ENCODE measurements around the gene TRAM2.

TRAM2 gene

GRCh38 chr6:52584203-52584602 lies 7.3 kb upstream of the TRAM2 start:
- intact Hi-C loops (cut with micrococcal nuclease), result no loop called here
- Mint-ChIP-seq H3K4me3 (no peak overlapping the region), H3K27me3 (no peaks in the 10 kb centered on the region)

GRCh38 chr6:52582996-52583395 lies 6.1 kb upstream of the TRAM2 start:
- intact Hi-C loops (cut with micrococcal nuclease), result no loop called here
- Mint-ChIP-seq H3K36me3 (ENCODE audit: low read depth) (peaks cover 18% of the 10 kb centered on the region), H3K4me3 (no peak overlapping the region), H3K27ac (no peak overlapping the region), H3K27me3 (no peaks in the 10 kb centered on the region), H3K9me3 (no peaks in the 10 kb centered on the region), H3K4me1 (ENCODE audit: low read depth) (peaks cover 18% of the 10 kb centered on the region)

More at GRCh38 chr6:52584203-52584602, 7.3 kb upstream of the TRAM2 start:
- H3K9me3 Mint-ChIP-seq, result no peaks in the 10 kb centered on the region
- no peak overlapping the region for H3K27ac Mint-ChIP-seq
- peaks cover 18% of the 10 kb centered on the region for H3K36me3 Mint-ChIP-seq (ENCODE audit: low read depth)
- peaks cover 30% of the 10 kb centered on the region for H3K4me1 Mint-ChIP-seq (ENCODE audit: low read depth)

- Mint-ChIP-seq H3K27me3 (no peaks in the 10 kb centered on the region), H3K4me3 (no peak overlapping the region), H3K27ac (no peak overlapping the region), H3K36me3 (ENCODE audit: low read depth) (peaks cover 18% of the 10 kb centered on the region), H3K4me1 (ENCODE audit: low read depth) (peaks cover 14% of the 10 kb centered on the region), H3K9me3 (no peaks in the 10 kb centered on the region)
- intact Hi-C loops (cut with micrococcal nuclease), result no loop called here
These were observed 5.6 kb upstream of the TRAM2 start for GRCh38 chr6:52582446-52582845.

GRCh38 chr6:52580905-52581304 lies 4.0 kb upstream of the TRAM2 start:
- H3K9me3 Mint-ChIP-seq, result no peaks in the 10 kb centered on the region

DNA sequence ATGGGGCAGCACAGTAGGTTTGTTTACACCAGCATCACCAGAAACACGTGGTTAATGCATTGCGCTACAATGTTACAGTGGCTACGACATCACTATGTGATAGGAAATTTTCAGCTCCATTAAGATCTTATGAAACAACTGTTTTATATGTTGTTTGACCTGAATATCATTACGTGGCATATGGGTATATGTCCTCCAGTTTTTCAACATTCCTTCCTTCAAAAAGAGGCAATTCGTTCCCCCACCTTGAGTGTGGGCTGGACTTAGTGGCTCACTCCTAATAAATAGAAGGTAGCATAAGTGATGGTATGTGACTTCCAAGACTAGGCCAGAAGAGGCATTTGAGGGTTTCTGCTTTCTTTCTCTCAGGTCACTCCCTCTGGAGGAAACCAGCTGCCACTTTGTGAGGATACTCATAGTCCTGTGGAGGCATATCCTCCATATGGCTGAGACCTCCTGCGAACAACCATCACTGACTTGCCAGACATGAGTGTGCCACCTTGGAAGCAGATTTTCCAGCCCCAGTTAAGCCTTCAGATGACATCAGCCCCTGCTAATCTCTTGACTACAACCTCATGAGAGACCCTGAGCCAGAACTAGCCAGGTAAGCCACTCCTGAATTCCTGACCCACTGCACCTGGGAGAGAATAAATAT lies 2.3 kb upstream of the TRAM2 start:
- intact Hi-C loops (cut with micrococcal nuclease), result loop anchor here (5.0 kb wide), 4 partner anchors 63 to 217 kb away; partner anchors contain the start of gene PAQR8
- Mint-ChIP-seq H3K27ac (no peak overlapping the region), H3K4me1 (ENCODE audit: low read depth) (peaks cover 33% of the 10 kb centered on the region), H3K4me3 (no peak overlapping the region), H3K36me3 (ENCODE audit: low read depth) (peaks cover 32% of the 10 kb centered on the region), H3K27me3 (no peaks in the 10 kb centered on the region), H3K9me3 (no peaks in the 10 kb centered on the region)

More at GRCh38 chr6:52580905-52581304, 4.0 kb upstream of the TRAM2 start:
- Mint-ChIP-seq H3K4me3 (no peak overlapping the region), H3K27me3 (no peaks in the 10 kb centered on the region), H3K4me1 (ENCODE audit: low read depth) (peaks cover 20% of the 10 kb centered on the region), H3K36me3 (ENCODE audit: low read depth) (peaks cover 26% of the 10 kb centered on the region), H3K27ac (peak overlapping the region; percentile 5)
- intact Hi-C loops (cut with micrococcal nuclease), result no loop called here

DNA sequence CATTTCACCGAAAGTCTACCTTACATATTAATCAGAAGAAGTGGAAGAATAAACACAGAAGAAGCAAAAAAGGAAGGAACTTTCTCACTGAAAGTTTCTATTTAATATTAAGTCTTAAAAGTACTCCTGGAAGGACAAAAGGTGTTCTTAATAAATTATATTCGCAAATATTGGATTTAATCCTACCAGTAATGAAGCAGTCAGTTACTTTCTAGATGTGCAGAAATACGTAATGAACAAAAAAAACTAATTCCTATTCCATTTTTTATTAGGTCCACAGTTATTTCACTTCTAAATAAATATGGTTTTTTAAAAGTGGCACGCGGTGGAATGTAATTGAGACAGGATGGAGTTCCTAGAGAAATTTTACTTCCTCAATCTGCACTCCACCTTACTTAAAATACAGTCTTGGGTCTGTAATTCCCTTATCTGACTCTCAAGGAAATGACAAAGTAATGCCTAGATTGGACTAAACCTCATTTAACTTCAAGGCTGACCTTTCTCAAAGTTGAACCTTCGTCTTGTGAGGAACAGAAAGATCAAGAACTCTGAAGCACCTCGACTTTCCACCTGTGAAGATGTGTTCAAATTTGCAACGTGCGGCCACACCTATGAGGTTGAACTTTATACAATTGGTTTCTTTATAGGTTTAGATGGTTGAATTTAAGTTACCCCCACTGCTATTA lies 1.1 kb upstream of the TRAM2 start:
- H3K36me3 Mint-ChIP-seq (ENCODE audit: low read depth), result peaks cover 42% of the 10 kb centered on the region
- no peaks in the 10 kb centered on the region for H3K27me3 Mint-ChIP-seq
- no peaks in the 10 kb centered on the region for H3K9me3 Mint-ChIP-seq
- peak overlapping the region; percentile 71 for H3K27ac Mint-ChIP-seq
- H3K4me3 Mint-ChIP-seq, result peak overlapping the region; percentile 73
- H3K4me1 Mint-ChIP-seq (ENCODE audit: low read depth), result peaks cover 45% of the 10 kb centered on the region
- intact Hi-C loops (cut with micrococcal nuclease), result loop anchor here (5.0 kb wide), 4 partner anchors 64 to 216 kb away; partner anchors contain the start of gene PAQR8

DNA sequence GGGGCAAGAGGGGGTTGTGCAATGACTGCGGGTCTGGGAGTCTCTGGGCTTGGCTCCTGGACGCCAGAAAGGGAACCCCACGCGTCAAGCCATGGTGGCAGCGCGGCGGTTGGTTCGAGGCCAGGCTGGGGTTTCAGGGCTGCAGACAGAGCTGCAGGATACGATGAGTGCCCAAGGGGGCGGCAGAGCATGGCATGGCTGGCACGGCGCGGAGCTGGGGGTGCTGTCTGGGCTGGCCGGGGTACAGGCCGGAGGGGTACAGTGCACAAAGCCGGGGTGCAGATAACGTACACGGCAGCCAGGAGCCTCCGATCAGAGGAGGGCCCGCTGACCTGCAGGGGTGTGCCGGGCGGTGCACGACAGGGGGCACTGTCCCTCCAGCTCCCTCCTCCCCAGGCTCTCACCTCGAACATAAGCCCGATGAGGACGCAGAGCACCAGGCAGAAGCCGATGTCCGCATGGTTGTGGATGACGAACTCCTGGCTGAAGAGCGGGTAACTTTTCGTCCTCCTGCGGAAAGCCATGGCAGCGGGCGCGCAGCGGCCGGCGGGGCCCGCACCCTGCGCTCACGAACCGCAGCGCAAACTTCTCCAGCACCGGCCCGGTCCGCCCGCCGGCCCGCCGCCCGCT lies 353 bp downstream of the TRAM2 start:
- Mint-ChIP-seq H3K4me3 (peak overlapping the region; percentile 95), H3K27ac (peak overlapping the region; percentile 71), H3K9me3 (no peaks in the 10 kb centered on the region), H3K27me3 (no peaks in the 10 kb centered on the region), H3K36me3 (ENCODE audit: low read depth) (peaks cover 36% of the 10 kb centered on the region), H3K4me1 (ENCODE audit: low read depth) (peaks cover 51% of the 10 kb centered on the region)
- intact Hi-C loops (cut with micrococcal nuclease), result loop anchor here (1.0 to 5.0 kb wide), 5 partner anchors 66 to 214 kb away; partner anchors contain the start of genes EFHC1 and PAQR8

- Mint-ChIP-seq H3K27ac (peak overlapping the region; percentile 71), H3K36me3 (ENCODE audit: low read depth) (peaks cover 37% of the 10 kb centered on the region), H3K9me3 (no peaks in the 10 kb centered on the region), H3K27me3 (no peaks in the 10 kb centered on the region), H3K4me1 (ENCODE audit: low read depth) (peaks cover 49% of the 10 kb centered on the region), H3K4me3 (peak overlapping the region; percentile 95)
- intact Hi-C loops (cut with micrococcal nuclease), result loop anchor here (1.0 to 5.0 kb wide), 5 partner anchors 66 to 214 kb away; partner anchors contain the start of genes EFHC1 and PAQR8
These were observed 837 bp downstream of the TRAM2 start for GRCh38 chr6:52576054-52576391.

- Mint-ChIP-seq H3K27me3 (no peaks in the 10 kb centered on the region), H3K4me3 (peak overlapping the region; percentile 95), H3K27ac (peak overlapping the region; percentile 71), H3K36me3 (ENCODE audit: low read depth) (peaks cover 33% of the 10 kb centered on the region), H3K9me3 (no peaks in the 10 kb centered on the region), H3K4me1 (ENCODE audit: low read depth) (peaks cover 44% of the 10 kb centered on the region)
- intact Hi-C loops (cut with micrococcal nuclease), result loop anchor here (5.0 kb wide), 4 partner anchors 67 to 213 kb away; partner anchors contain the start of gene PAQR8
These were observed 1.4 kb downstream of the TRAM2 start for GRCh38 chr6:52575502-52575892.

DNA sequence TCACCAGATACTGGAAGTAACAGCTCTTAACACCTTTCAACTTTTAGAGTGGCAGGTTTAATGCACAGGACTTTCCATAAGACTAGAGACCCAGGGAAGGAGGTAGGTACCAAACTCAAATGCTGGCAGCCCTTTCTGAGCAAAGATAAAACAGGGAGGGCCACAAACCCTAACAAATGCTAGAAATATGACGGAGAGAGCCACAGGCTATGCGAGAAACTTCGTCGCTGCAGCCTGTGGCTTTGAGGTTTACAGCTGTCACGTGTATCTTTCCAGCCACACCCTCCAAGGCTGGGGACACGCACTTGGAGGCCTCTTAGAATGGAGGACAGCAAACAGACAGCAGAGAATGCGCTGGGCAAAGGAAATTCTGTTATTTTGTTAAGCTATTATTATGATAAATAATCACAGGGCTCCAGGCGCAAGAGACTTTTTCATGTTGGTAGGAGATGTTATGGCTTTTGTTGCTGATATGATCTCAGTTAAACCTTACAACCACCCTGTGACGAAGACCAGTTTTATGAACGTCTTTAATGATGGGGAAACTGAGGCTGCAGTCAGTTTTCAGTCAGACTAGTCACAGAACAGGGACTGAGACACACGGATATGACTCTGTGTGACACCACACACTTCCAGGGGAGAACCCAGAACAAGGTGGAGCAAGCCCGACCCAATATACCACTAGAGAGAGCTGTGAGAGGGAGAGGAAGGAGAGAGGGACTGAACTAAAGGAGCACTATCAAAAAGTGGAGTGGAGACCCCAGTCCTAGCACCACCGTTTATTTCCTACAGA lies 2.0 kb downstream of the TRAM2 start:
- Mint-ChIP-seq H3K27ac (peak overlapping the region; percentile 71), H3K27me3 (no peaks in the 10 kb centered on the region), H3K4me3 (peak overlapping the region; percentile 95), H3K36me3 (ENCODE audit: low read depth) (peaks cover 33% of the 10 kb centered on the region), H3K4me1 (ENCODE audit: low read depth) (peaks cover 42% of the 10 kb centered on the region), H3K9me3 (no peaks in the 10 kb centered on the region)
- intact Hi-C loops (cut with micrococcal nuclease), result loop anchor here (5.0 kb wide), 4 partner anchors 67 to 213 kb away; partner anchors contain the start of gene PAQR8

GRCh38 chr6:52573295-52573694 lies 3.6 kb downstream of the TRAM2 start:
- H3K4me1 Mint-ChIP-seq (ENCODE audit: low read depth), result peaks cover 43% of the 10 kb centered on the region
- peaks cover 35% of the 10 kb centered on the region for H3K36me3 Mint-ChIP-seq (ENCODE audit: low read depth)
- no peak overlapping the region for H3K27ac Mint-ChIP-seq
- H3K27me3 Mint-ChIP-seq, result no peaks in the 10 kb centered on the region
- H3K9me3 Mint-ChIP-seq, result no peaks in the 10 kb centered on the region
- intact Hi-C loops (cut with micrococcal nuclease), result no loop called here
- H3K4me3 Mint-ChIP-seq, result peak overlapping the region; percentile 22

GRCh38 chr6:52572536-52572935 lies 4.3 kb downstream of the TRAM2 start:
- Mint-ChIP-seq H3K4me3 (no peak overlapping the region), H3K27ac (no peak overlapping the region), H3K4me1 (ENCODE audit: low read depth) (peaks cover 50% of the 10 kb centered on the region), H3K9me3 (no peaks in the 10 kb centered on the region), H3K27me3 (no peaks in the 10 kb centered on the region), H3K36me3 (ENCODE audit: low read depth) (peaks cover 42% of the 10 kb centered on the region)
- intact Hi-C loops (cut with micrococcal nuclease), result no loop called here

- Mint-ChIP-seq H3K27ac (no peak overlapping the region), H3K27me3 (no peaks in the 10 kb centered on the region), H3K4me1 (ENCODE audit: low read depth) (peaks cover 56% of the 10 kb centered on the region), H3K4me3 (no peak overlapping the region), H3K36me3 (ENCODE audit: low read depth) (peaks cover 37% of the 10 kb centered on the region), H3K9me3 (no peaks in the 10 kb centered on the region)
- intact Hi-C loops (cut with micrococcal nuclease), result no loop called here
These were observed 5.6 kb downstream of the TRAM2 start for GRCh38 chr6:52571099-52571755.
